H7 (cell line): ENCODE data around the gene FBXW5. TPM values are rescaled to one million over a fixed set of nuclear protein-coding genes. Genes with fewer than 3 reads are reported as not detected.
A peak's percentile ranks its signal among the peaks of the same experiment; 100 is the strongest.

Experiments used
- DNase-seq: peaks from one replicate; pipeline ENCODE4 v3.0.0; 2012
- H3K27me3 ChIP-seq: 2 replicates; pipeline ENCODE4 v1.6.0; 2011; ENCODE audit warnings: mild to moderate bottlenecking, low read length; ENCODE audit not compliant: control insufficient read depth, insufficient read depth
- H3K36me3 ChIP-seq: replicated peaks from 2 replicates; pipeline ENCODE4 v1.5.1; 2011; ENCODE audit warnings: low read length; ENCODE audit not compliant: control insufficient read depth, insufficient read depth
- H3K4me3 ChIP-seq: 2 replicates; pipeline ENCODE4 v1.5.1; 2011; ENCODE audit warnings: low read depth, mild to moderate bottlenecking, control low read depth, low read length, moderate library complexity; ENCODE audit not compliant: insufficient read depth
- total RNA-seq: library from RNA; depleted of rRNA; stranded (reverse); fragments of >200 nt; shearing (Covaris generic); gene quantifications from 2 replicates; pipeline ENCODE4 v1.2.3, GENCODE V29; 2014

FBXW5 gene
- total RNA-seq, 1 experiment from 2014 or later, result 97.5 TPM

DNA sequence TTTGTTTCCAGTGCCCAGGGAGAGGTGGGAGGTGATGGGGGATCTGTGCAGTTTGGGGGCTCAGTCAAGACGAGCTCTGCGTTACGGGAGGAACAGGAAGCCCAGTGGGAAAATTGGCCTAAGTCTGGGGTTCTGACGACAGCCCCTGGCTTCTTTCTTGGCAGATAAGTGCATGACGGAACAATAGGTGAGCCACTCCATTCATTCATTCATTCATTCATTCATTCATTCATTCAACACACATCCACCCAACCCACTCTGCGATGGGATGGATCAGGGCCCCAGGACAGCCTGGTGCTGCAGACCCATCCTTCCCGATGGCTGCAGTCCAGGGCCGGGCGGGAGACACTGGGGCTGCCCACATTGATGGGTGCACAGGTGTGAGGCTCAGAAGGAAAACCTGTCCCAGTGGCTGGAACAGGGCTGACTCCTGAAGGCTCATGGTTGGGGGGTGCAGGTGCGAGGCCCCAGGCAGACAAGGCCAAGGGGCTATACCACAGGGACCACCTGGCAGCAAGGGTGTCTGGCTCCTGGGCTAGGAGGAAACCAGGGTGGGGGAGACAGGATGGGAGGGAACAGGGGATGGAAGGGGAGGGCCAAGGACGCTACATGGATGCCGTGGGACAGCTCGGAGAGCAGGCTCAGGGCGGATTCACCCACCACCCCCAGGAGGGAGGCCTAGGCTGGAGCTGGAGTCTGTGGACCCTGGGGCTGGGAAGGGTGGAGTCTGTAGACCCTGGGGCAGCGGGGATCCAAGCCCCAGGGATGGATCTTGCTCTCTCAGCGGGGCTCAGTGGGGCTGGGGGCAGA lies 36.3 kb upstream of the FBXW5 start:
- Histone ChIP-seq H3K36me3 (no peaks in the 10 kb centered on the region), H3K27me3 (peaks cover 15% of the 10 kb centered on the region), H3K4me3 (no peak overlapping the region)
- no peak for DNase-seq

DNA sequence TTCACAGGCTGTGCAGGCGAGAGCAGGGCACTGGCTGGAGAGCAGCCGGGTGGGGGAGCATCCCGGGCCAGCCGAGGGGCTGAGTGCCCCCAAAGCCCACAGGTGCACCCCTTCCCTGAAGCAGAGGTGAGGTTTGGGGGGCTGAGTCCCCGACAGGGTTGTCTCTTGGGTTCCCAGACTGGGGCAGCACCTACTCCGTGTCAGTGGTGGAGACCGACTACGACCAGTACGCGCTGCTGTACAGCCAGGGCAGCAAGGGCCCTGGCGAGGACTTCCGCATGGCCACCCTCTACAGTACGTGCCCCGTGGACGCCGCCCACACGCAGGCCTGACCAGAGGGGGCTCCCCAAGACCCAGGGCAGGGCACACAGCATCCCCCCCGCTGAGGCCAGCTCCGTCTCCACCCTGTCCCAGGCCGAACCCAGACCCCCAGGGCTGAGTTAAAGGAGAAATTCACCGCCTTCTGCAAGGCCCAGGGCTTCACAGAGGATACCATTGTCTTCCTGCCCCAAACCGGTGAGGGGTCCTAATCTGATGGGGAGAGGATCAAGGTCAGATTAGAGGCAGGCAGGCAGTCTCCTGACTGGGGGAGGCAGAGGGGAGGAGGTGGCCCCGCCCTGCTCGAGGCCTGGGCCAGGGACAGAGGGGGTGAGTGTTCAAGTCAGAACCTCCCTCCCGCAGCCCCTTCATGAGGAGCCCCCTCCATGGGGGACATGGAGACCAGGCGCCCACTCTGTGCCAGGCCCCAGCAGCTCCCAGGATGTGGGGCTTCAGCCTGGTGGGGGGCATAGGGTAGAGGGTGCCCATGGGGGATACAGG lies 35.4 kb upstream of the FBXW5 start:
- no peak overlapping the region for H3K4me3 ChIP-seq

DNA sequence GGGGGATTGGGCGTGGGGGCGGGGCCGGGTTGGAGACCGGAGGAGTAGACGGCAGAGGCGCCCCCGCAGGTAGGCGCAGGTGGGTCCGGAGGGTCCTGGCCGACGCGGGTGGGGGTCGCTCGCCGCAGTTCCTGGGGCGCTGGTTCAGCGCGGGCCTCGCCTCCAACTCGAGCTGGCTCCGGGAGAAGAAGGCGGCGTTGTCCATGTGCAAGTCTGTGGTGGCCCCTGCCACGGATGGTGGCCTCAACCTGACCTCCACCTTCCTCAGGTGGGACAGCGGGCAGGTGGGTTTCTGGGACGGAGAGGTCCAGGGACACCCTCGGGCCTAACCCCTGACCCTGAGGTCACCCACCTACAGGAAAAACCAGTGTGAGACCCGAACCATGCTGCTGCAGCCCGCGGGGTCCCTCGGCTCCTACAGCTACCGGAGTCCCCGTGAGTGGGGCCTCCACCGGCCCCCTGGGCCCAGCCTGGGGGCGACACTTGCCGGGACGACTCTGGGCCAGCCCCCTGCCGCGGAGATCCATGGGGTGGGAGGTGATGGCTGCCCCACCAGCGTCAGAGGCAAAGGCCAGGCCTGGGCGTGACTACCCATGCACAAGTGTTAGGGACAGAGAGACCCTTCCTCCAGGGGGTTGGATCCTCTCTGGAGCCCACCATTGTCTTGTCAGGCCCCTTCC lies 34.5 kb upstream of the FBXW5 start:
- Histone ChIP-seq H3K4me3 (peak overlapping the region; percentile 17), H3K27me3 (peaks cover 10% of the 10 kb centered on the region), H3K36me3 (no peaks in the 10 kb centered on the region)
- DNase-seq, result no peak

More for the DNA sequence above, 35.4 kb upstream of the FBXW5 start:
- no peaks in the 10 kb centered on the region for H3K36me3 ChIP-seq
- peaks cover 13% of the 10 kb centered on the region for H3K27me3 ChIP-seq
- no peak for DNase-seq

- H3K27me3 ChIP-seq, result peaks cover 10% of the 10 kb centered on the region; the same call in 1 of the 2 replicates
- DNase-seq, result peak; percentile 100
- H3K4me3 ChIP-seq, result peak overlapping the region; percentile 61
- no peaks in the 10 kb centered on the region for H3K36me3 ChIP-seq
Observed at GRCh38 chr9:136978073-136978864, 33.7 kb upstream of the FBXW5 start.

DNA sequence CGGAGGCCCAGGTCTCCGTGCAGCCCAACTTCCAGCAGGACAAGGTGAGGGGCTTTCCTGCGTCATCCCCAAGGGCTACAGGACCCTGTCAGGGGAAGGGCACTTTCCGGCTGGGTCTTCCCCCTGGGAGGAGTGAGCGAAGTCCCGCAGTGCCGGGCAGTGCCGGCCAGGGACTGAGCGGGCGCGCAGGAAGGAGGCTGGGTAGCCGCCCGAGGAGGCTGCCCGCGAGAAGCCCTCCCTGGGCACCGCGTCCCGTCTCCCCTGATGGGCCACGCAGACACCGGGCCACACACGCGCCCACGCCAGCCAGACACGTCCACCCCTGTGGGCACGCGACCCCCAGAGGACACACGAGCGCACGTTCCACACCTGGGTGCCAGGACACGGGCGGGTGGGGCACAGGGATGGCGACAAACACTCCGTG lies 33.1 kb upstream of the FBXW5 start:
- Histone ChIP-seq H3K4me3 (peak overlapping the region; percentile 61), H3K36me3 (no peaks in the 10 kb centered on the region), H3K27me3 (peaks cover 10% of the 10 kb centered on the region; the same call in 1 of the 2 replicates)
- peak; percentile 91 for DNase-seq

DNA sequence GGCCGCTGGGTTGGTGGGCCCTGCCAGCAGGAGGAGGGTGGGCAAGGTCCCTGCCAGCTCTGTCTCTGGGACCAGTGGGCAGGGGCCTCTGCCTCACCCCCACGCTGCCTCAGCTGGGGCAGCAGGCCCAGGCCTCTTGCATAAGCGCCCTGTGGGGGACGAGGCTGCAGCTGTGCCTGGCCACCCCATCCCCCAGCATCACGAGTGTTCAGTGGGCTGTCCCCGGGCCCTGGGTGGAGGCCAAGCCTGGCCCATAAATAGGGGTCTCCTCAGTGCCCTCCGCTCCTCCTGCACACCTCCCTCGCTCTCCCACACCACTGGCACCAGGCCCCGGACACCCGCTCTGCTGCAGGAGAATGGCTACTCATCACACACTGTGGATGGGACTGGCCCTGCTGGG lies 32.7 kb upstream of the FBXW5 start, which contains the start of gene PTGDS:
PTGDS (plus strand) TSS at position 282 of the 400 bp plus-strand sequence; CDS start at position 357, 75 bp downstream.
- DNase-seq, result no peak
- Histone ChIP-seq H3K36me3 (no peaks in the 10 kb centered on the region), H3K27me3 (peaks cover 10% of the 10 kb centered on the region; the same call in 1 of the 2 replicates), H3K4me3 (peak within 1 kb of the TSS; percentile 61)

DNA sequence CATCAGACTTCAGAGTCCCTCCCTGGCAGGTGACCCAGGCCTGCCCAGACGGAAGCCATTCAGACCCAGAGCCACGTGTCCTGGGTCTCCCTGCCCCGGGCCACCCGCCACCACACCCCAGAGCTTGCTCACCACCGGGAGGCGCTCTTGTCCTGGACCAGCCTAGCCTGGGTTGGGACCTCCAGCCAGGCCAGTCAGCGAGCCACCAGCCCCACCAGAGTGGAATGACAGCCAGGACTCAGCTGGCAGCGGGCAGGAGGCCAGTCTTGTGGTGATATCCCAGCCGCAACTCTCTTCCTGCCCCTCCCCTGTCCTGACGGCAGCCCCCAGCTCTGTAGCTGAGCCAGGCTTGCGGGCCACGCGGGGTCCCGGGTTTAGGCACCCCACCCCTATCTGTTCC lies 31.1 kb upstream of the FBXW5 start:
- Histone ChIP-seq H3K27me3 (peaks cover 10% of the 10 kb centered on the region; the same call in 1 of the 2 replicates), H3K36me3 (no peaks in the 10 kb centered on the region), H3K4me3 (no peak overlapping the region)
- DNase-seq, result peak; percentile 93

DNA sequence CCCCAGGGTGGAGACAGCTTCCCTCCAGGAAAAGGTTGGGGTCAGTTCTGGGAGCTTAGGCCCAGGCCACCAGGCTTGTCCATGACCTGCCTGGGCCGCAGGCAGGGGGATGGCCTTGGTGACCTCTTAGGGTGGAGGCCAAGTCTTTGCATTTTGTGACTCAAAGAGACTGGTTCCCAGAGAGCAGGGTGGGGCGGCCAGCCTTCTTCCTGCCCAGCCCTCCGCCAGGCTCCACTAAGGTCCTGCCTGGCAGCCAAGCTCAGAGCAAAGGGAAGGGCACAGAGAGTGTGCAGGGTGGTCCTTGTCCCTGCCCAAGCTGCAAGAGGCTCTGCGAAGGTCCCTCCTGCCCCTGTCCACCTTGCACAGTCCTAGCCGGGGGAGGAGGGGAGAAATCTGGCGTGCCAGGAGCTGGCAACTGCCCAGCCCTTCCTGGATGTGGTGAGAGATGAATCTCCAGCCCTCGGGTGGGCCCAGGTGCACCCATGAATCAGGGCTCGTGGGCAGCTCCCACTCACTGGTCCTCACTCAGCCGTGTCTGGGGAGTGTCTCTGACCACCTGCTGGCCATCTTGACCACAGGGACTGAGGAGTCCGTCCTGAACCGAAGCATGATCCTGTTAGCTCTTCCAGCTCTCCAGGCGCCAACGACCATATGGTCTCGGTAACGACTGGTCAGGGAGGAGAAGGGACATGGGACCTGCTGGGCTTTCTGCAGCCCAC lies 30.4 kb upstream of the FBXW5 start:
- Histone ChIP-seq H3K27me3 (peaks cover 10% of the 10 kb centered on the region; the same call in 1 of the 2 replicates), H3K4me3 (no peak overlapping the region), H3K36me3 (no peaks in the 10 kb centered on the region)
- DNase-seq, result no peak

DNA sequence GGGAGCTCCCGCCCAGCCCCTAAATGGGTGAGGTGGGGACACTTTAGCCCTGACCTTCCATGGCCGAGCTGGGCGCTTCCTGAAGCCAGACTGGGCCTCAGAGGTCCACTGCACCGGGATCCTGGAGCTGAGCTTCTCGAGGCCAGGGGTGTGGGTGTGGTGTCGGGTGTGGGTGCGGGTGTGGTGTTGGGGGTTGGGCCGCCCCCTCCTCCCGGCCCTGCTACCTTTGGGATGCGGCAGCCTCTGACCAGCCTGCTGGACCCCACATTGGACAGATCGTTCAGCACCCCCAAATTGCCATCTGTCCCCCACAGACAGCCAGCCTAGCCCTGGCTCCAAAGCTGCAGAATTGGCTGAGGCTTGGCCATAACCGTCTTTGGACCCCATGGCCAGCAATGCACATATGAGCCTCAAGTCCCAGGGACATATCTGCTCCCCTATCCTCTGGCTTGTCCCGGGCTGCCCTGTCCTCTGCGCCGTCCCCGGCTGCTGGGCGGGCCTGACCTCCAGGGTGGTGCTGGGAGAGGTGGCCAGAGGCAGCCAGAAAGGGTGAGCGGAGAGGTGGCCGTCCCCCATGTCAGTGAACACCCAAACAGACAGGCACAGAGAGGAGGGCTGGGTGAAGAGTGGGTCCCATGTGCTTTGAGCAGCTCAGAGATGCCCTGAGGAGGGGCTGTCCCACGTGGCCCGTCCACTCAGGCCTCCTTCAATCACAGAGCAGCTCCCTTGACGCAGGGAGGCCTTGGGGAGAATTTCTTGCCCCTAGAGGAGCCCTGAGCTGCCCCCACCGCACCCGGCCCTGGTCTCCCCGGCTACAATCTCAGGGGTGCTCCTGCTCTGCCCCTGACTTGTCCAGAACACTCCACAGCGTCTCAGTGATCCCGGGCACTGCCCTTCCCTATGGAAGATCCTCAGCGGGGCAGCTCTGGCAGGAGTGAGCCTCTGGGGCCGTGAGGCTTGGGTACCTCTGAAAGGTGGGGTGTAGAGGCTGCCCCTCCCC lies 29.4 kb upstream of the FBXW5 start:
- no peaks in the 10 kb centered on the region for H3K36me3 ChIP-seq
- peaks cover 7% of the 10 kb centered on the region; the same call in 1 of the 2 replicates for H3K27me3 ChIP-seq
- no peak for DNase-seq
- H3K4me3 ChIP-seq, result no peak overlapping the region

DNA sequence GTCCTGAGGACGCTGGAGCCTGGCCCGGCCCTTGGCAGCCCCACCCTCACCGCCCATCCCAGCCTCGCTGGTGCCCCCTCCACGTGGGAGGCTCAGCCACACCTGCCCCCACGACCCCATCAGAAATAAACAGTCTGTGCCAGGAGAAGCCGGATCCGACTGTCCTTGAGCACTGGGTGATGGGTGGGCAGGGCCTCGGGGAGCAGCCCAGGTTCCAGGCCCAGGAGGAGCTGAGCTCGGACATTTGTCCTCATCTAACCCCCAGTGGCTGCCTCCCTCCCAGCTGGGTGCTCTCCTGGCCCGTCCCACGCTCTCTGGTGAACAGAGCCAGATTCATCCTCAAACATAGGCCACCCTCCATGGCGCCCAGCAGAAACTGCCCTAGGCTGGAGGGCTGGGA lies 28.2 kb upstream of the FBXW5 start:
- no peak for DNase-seq
- H3K27me3 ChIP-seq, result peaks cover 6% of the 10 kb centered on the region; the same call in 1 of the 2 replicates

GRCh38 chr9:136972335-136972734 lies 27.8 kb upstream of the FBXW5 start:
- no peak for DNase-seq
- Histone ChIP-seq H3K4me3 (no peak overlapping the region), H3K27me3 (peaks cover 2% of the 10 kb centered on the region; the same call in 1 of the 2 replicates), H3K36me3 (no peaks in the 10 kb centered on the region)

More for the DNA sequence above, 28.2 kb upstream of the FBXW5 start:
- Histone ChIP-seq H3K36me3 (no peaks in the 10 kb centered on the region), H3K4me3 (no peak overlapping the region)

GRCh38 chr9:136971746-136972145 lies 27.2 kb upstream of the FBXW5 start:
- H3K27me3 ChIP-seq, result no peaks in the 10 kb centered on the region
- H3K36me3 ChIP-seq, result no peaks in the 10 kb centered on the region
- no peak overlapping the region for H3K4me3 ChIP-seq
- no peak for DNase-seq
